Gastrocnemius medialis (tissue), 4 donors: ENCODE measurements around the gene LMNB1.

Experiments used
- CTCF ChIP-seq, 5 experiments: fragments of 450-650 bp in 3 of 5; fragments of 200-600 bp in 2 of 5; sonication (generic) in 2 of 5; IDR thresholded peaks in 4 of 5; conservative IDR thresholded peaks in 1 of 5; 1 replicate in 4 of 5; 2 replicates in 1 of 5; pipeline ENCODE4 v1.5.1; 2016 to 2019; ENCODE audit warnings: antibody characterized with exemption in 5 of 5, mild to moderate bottlenecking in 3 of 5, moderate library complexity in 3 of 5
- POLR2A ChIP-seq, 2 donors: fragments of 450-650 bp; IDR thresholded peaks; one replicate each; pipeline ENCODE4 v1.6.1; 2017; ENCODE audit warnings: antibody characterized with exemption in 2 of 2, mild to moderate bottlenecking in 2 of 2, moderate library complexity in 2 of 2

DNA sequence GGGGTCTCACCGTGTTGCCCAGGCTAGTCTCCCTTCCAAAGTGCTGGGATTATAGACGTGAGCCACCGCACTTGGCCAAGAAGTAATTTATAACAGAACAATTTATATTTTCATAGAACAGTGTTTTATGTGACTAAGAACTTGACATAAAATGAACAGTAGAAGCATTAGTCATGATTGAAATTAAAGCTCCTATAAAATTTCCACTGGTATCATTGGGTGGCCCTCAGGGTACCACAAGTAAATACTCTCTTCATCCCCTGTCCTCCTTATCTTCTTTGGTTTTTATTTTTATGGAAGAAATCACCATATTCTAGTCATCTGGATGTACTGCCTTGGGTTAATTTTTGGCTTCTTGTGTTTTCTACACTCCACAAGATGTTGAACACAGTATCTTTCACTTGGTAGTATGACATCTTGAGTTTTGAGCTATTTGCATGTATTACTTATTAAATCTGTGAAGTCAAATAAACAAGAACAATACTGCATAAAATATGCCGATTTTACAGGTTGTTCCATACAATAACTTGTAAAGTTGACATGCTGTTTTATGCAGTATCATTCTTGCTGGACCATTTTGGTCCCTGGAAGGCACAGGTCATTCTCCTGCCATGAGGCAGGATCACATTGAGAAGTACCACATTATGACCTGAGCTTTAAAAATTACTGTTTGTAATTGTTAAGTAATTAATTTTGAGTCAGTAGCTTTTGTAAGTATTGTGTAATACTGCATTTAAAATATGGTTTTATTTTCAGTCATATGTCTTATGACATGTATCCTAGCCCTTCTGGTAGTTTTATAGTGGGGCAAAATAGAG, 24.4 kb downstream of the LMNB1 start:
- TF ChIP-seq CTCF (IDR thresholded peaks at IDR 0.05 in 4 of 5, conservative IDR thresholded peaks at IDR 0.05 in 1 of 5) (no peak), POLR2A (IDR thresholded peaks at IDR 0.05) (no peak)
